BJ (cell line): ENCODE data around the gene ELOVL5. TPM values are rescaled to one million over a fixed set of nuclear protein-coding genes. Genes with fewer than 3 reads are reported as not detected.
"Not testable (repeated sequence)": the region's sequence is repeated elsewhere in the genome, so short reads cannot be mapped to it uniquely, and the experiment has no call there.

Experiments
- CTCF ChIA-PET: fragments of 350-600 bp; formaldehyde crosslinking; extraction: SDS; loops from one replicate; lab custom pipeline; 2021; ENCODE audit warnings: antibody characterized with exemption, inconsistent platforms; lab: Yijun Ruan, JAX
- POLR2A ChIA-PET: fragments of 300-600 bp; sonication (Branson Sonifier 250); formaldehyde crosslinking; extraction: SDS; loops from one replicate; lab custom pipeline; 2021; ENCODE audit warnings: antibody characterized with exemption; lab: Charles Lee
- DNase-seq: peaks from one replicate; pipeline ENCODE4 v3.0.0-alpha.2; 2011; ENCODE audit warnings: low read depth
- H3K27me3 ChIP-seq: 2 replicates; pipeline ENCODE4 v1.6.0; 2011; ENCODE audit warnings: low read length; ENCODE audit not compliant: control insufficient read depth, insufficient read depth
- H3K36me3 ChIP-seq: 2 replicates; pipeline ENCODE4 v1.5.1; 2011; ENCODE audit warnings: low read length; ENCODE audit not compliant: control insufficient read depth, insufficient read depth
- H3K4me3 ChIP-seq: 2 replicates; pipeline ENCODE4 v1.5.1; 2011; ENCODE audit warnings: low read depth, mild to moderate bottlenecking, control low read depth, low read length
- CTCF ChIP-seq: IDR thresholded peaks from 2 replicates; pipeline ENCODE4 v1.5.1; 2011; ENCODE audit warnings: low read depth, mild to moderate bottlenecking, control low read depth, inconsistent platforms, low read length, moderate library complexity; ENCODE audit not compliant: insufficient read depth
- polyA plus RNA-seq: library from polyadenylated mRNA; depleted of rRNA; stranded (reverse); fragments of >200 nt; gene quantifications from 2 replicates; pipeline ENCODE4 v1.2.3, GENCODE V29; 2011

The ELOVL5 gene
- polyA plus RNA-seq, 1 experiment = 88.5 TPM

- CTCF ChIA-PET = interaction anchor here (0.8 to 1.1 kb wide), 2 partner anchors 10 to 127 kb away, joined by 3 read pairs; no protein-coding TSS in a partner anchor
Observed at GRCh38 chr6:53322188-53323029, 26.3 kb downstream of the ELOVL5 start.

GRCh38 chr6:53321701-53322100 lies 27.0 kb downstream of the ELOVL5 start:
- Histone ChIP-seq H3K4me3 (no peak overlapping the region), H3K36me3 (no peaks in the 10 kb centered on the region), H3K27me3 (no peaks in the 10 kb centered on the region)
- ChIA-PET CTCF (interaction anchor here (0.5 to 1.1 kb wide), 3 partner anchors 9 to 134 kb away, joined by 3 read pairs; no protein-coding TSS in a partner anchor), POLR2A (interaction anchor here (1.3 kb wide), 1 partner anchor 38 kb away, joined by 3 read pairs; no protein-coding TSS in a partner anchor)
- TF ChIP-seq CTCF = no peak
- DNase-seq = no peak

More at GRCh38 chr6:53322188-53323029, 26.3 kb downstream of the ELOVL5 start:
- DNase-seq = no peak
- no peak overlapping the region for H3K4me3 ChIP-seq
- POLR2A ChIA-PET = interaction anchor here (0.6 to 1.3 kb wide), 2 partner anchors 26 to 37 kb away, joined by 3 read pairs; no protein-coding TSS in a partner anchor
- TF ChIP-seq CTCF = no peak
- no peaks in the 10 kb centered on the region for H3K36me3 ChIP-seq
- no peaks in the 10 kb centered on the region for H3K27me3 ChIP-seq

- CTCF ChIA-PET = interaction anchor here (1.1 kb wide), 1 partner anchor 8 kb away, joined by 3 read pairs; no protein-coding TSS in a partner anchor
Observed at GRCh38 chr6:53320964-53321363, 27.8 kb downstream of the ELOVL5 start.

GRCh38 chr6:53318429-53318828 lies 30.3 kb downstream of the ELOVL5 start:
- no peaks in the 10 kb centered on the region for H3K36me3 ChIP-seq
- CTCF ChIA-PET = interaction anchor here (1.7 kb wide), 1 partner anchor 147 kb away, joined by 3 read pairs; no protein-coding TSS in a partner anchor
- TF ChIP-seq CTCF = no peak
- no peak overlapping the region for H3K4me3 ChIP-seq
- POLR2A ChIA-PET = no interaction called here
- no peaks in the 10 kb centered on the region for H3K27me3 ChIP-seq
- DNase-seq = no peak

More at GRCh38 chr6:53320964-53321363, 27.8 kb downstream of the ELOVL5 start:
- TF ChIP-seq CTCF = no peak
- POLR2A ChIA-PET = no interaction called here
- Histone ChIP-seq H3K27me3 (no peaks in the 10 kb centered on the region), H3K36me3 (no peaks in the 10 kb centered on the region), H3K4me3 (no peak overlapping the region)
- DNase-seq = no peak

- no peak for TF ChIP-seq CTCF
- ChIA-PET POLR2A (no interaction called here), CTCF (interaction anchor here (1.7 kb wide), 1 partner anchor 146 kb away, joined by 3 read pairs; no protein-coding TSS in a partner anchor)
- DNase-seq = no peak
- H3K27me3 ChIP-seq = no peaks in the 10 kb centered on the region
- no peaks in the 10 kb centered on the region for H3K36me3 ChIP-seq
- no peak overlapping the region for H3K4me3 ChIP-seq
Observed at GRCh38 chr6:53317861-53318260, 30.9 kb downstream of the ELOVL5 start.

- H3K36me3 ChIP-seq, CTCF ChIA-PET, POLR2A ChIA-PET, H3K4me3 ChIP-seq, H3K27me3 ChIP-seq, DNase-seq: not testable (repeated sequence)
Observed at GRCh38 chr6:53317299-53317698, 31.5 kb downstream of the ELOVL5 start.
